Stimulated activated CD4-positive, alpha-beta T cell treated with anti-CD3 and anti-CD28 coated beads, Interleukin-4, amount 100 ng/mL, for 24 hours (primary cell): ENCODE results near the gene PPP1R18.
A peak's percentile ranks its signal among the peaks of the same experiment; 100 is the strongest.
"Not testable (repeated sequence)": the region's sequence is repeated elsewhere in the genome, so short reads cannot be mapped to it uniquely, and the experiment has no call there.

Experiments
- DNase-seq: peaks from one replicate; pipeline ENCODE4 v3.0.0-alpha.2; 2020

The PPP1R18 gene

DNA sequence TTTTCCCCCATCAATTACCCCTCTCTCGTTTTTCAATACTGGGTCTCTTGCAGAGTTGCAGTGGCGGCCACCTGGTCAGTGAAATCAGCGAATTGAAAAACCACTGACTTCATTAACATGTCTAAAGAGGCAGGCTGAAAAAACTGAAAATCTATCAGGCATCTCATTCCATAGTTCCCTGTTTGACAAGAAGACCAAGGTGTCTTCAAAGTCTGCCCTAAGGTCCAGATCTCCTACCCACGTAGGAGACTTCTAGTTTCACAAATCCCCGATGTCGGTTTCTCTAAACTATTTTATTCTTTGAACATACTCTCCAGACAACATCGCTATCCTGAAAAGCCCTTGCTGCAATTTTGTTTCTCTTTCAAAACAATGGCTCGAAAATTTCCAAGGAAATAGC lies 32.9 kb upstream of the PPP1R18 start:
- DNase-seq: no peak

DNA sequence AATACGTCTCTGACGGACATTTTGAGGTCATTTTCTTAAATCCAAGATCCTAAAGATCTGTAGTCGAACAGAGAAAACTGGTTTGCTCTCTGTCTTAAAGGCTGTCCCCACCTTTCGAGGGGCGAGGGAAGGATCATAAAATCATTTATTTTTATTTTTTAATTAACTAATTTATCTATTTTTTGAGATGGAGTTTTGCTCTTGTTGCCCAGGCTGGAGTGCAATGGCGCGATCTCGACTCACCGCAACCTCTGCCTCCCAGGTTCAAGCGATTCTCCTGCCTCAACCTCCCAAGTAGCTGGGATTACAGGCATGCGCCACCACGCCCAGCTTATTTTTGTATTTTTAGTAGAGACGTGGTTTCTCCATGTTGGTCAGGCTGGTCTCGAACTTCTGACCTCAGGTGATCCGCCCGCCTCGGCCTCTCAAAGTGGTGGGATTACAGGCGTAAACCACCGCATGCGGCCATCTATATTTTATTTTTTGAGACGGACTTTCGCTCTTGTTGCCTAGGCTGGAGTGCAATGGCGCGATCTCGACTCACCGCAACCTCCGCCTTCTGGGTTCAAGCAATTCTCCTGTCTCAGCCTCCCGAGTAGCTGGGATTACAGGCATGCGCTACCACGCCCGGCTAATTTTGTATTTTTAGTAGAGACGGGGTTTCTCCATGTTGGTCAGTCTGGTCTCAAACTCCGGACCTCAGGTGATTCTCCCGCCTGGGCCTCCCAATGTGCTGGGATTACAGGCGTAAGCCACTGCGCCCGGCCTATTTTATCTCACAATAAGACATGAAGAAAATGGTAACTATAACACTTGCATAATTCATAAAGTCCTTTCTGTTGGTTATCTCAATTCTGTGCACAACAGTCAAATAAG lies 31.6 kb upstream of the PPP1R18 start:
- DNase-seq: not testable (repeated sequence)

- DNase-seq: peak; percentile 99
These were observed 30.8 kb upstream of the PPP1R18 start, which contains the start of gene MDC1 for GRCh38 chr6:30717129-30717844. Gene MDC1, minus strand, starts transcription at chr6:30717281. Its CDS starts 2,106 bp downstream, at chr6:30715175.

DNA sequence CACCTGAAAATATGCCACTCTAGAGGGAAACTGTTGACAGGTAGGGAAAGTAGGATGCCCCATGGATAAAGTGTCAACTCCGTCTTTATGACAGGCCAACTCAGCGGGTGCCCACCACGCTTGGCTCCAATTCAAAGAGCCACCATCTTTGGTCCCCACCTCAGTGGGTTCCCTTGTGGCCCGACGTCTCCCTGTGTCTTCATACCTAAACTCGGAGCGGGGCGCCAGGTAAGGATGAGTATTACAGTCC lies 30.4 kb upstream of the PPP1R18 start:
- no peak for DNase-seq

- no peak for DNase-seq
These were observed 27.8 kb upstream of the PPP1R18 start for GRCh38 chr6:30714263-30714662.

- no peak for DNase-seq
These were observed 26.0 kb upstream of the PPP1R18 start for GRCh38 chr6:30712441-30712945.

DNA sequence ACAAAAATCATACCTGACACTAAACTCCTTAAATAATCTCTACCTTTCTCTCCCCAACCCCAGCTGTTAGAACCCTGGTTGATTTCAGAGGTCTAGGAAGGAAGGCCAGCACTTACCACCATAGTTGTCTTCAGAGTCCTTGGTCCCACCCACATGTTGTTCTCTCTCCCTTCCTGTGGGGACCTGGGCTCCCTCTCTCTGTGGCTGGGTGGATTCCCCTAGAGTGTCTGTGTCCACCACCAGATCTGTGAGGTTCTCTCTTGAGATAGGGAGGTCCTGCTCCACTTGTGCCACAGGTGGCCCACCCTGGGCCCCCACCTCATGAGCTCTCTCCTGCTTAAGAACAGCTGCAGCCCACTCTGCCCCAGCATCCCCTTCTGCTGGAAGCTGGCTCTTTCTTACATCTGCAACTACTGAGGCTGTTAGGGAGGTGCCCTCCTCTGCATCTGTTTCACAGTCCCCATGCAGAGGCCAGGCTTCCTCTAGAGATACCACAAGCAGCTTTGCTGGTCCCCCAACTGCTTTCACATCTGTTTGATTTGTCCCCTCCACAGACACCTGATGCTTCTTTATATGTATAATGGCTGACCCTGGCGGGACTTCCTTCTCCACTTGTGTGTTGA lies 25.4 kb upstream of the PPP1R18 start:
- DNase-seq: no peak

DNA sequence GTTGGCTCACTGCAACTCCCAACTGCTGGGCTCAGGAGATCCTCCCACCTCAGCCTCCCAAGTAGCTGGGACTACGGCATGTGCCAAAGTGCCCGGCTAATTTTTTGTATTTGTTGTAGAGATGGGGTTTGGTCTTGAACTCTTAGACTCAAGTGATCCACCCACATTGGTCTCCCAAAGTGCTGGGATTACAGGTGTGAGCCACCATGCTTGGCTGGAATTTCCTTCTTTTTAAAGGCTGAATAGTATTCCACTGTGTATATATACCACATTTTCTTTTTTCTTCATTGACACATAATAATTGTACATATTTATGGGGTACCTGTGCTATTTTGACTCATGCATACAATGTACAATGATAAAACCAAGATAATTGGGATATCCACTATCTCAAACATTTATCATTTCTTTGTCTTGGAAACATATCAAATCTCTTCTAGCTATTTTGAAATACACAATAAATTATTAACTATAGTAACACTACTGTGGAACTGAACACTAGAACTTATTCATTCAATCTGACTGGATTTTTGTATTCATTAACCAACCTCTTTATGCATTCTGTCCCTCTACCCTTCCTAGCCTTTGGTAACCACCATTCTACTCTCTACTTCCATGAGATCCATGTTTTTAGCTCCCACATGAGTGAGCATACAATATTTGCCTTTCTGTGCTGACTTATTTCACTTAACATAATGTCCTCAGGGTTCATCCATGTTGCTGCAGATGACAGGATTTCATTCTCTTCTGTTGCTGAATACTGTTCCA lies 22.8 kb upstream of the PPP1R18 start:
- DNase-seq: no peak

GRCh38 chr6:30707281-30707850 lies 20.9 kb upstream of the PPP1R18 start:
- no peak for DNase-seq

GRCh38 chr6:30705620-30706019 lies 19.2 kb upstream of the PPP1R18 start:
- no peak for DNase-seq

- DNase-seq: no peak
These were observed 17.4 kb upstream of the PPP1R18 start for GRCh38 chr6:30703821-30704220.

GRCh38 chr6:30703011-30703410 lies 16.6 kb upstream of the PPP1R18 start:
- no peak for DNase-seq

GRCh38 chr6:30700340-30700739 lies 13.9 kb upstream of the PPP1R18 start:
- DNase-seq: no peak

GRCh38 chr6:30696432-30696831 lies 10.0 kb upstream of the PPP1R18 start:
- no peak for DNase-seq

DNA sequence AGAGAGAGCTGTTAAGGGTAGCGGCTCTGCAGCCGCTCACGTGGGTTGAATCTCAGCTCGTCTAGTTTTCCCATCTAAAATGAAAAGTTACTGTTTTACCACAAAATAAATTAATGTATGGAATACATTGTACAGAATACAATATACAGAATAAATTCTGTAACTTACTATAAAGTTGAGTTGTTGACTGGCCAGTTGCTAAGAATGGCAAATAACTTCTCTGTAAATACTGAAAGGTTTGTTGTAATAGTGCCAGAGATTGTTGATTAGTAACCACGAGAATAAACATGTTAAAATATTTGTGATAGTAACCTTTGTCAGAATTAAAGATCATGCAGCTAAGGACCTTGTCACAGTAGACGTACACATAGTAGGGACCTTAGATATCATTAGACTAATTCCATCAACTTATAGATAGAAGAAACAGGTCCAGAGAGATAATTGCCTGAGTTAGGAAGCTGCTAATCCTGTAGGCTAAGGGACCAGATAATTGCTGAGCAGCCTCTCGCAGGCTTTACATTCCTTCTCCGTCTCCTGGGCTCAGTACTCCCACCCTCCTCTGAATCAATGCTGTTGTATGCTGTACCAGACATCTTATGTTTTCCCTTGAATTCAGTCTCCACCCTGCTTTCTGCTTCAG lies 4.9 kb upstream of the PPP1R18 start:
- DNase-seq: no peak

DNA sequence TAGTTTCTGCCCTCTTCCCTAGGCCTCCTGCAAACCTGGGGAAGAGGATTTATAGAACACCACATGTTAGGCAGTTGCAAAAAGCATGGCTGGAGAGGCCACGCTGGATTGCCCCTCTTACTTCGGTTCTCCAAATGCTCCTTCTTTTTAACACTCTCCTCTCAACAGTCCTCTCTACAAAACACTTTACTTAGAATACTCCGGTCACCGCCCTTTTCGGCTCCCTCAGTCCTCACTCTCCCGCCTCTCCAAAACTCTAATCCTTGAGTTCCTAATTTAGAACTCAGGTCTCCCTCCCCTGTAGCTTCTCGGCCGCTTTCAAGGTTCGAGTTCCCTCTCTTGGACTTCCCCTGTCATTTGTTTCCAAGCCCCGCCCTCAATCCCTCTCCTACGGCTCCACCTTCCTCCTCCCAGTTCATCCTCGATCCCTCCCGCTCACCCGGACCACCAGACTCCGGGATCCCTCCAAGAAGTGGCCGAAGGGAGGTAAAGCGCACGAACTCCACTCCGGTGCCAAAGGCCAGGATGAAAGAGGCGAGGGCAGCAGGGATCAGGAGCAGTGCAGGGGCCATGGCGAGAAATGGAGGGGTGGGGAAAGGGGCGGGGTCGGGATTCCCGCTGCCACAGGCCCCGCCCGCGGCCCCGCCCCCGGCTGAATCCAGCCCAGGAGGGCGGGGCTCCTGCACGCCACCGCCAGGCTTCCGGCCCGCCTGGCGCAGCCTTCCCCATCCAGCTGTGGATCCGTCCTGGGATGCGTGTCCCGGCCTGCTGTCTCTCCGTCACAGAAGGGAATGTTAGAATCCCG lies 4.2 kb upstream of the PPP1R18 start, which contains the start of gene NRM:
TSS of gene NRM (minus strand) at position 582 of the 805 bp plus-strand sequence. CDS start at position 572, 10 bp downstream.
- DNase-seq: peak; percentile 76

DNA sequence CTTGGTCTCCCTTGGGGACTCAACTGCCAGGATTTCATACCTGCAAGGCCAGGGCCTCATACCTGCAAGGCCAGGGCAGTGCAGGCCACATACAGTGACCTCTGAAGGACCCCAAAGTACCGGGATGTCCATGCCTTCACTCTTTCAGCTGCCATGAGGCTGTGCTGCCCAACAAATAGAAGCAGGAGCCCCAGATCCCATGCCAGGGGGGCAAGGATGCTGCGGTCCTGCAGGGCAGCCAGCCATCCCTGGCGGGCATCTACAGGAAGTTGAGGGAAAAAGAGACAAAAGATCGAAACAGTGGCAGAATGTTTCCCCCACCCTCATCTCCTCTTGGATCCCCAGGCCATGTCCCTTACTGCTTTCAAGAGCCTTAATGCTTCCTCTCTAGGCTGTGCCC lies 3.5 kb upstream of the PPP1R18 start:
- no peak for DNase-seq

DNA sequence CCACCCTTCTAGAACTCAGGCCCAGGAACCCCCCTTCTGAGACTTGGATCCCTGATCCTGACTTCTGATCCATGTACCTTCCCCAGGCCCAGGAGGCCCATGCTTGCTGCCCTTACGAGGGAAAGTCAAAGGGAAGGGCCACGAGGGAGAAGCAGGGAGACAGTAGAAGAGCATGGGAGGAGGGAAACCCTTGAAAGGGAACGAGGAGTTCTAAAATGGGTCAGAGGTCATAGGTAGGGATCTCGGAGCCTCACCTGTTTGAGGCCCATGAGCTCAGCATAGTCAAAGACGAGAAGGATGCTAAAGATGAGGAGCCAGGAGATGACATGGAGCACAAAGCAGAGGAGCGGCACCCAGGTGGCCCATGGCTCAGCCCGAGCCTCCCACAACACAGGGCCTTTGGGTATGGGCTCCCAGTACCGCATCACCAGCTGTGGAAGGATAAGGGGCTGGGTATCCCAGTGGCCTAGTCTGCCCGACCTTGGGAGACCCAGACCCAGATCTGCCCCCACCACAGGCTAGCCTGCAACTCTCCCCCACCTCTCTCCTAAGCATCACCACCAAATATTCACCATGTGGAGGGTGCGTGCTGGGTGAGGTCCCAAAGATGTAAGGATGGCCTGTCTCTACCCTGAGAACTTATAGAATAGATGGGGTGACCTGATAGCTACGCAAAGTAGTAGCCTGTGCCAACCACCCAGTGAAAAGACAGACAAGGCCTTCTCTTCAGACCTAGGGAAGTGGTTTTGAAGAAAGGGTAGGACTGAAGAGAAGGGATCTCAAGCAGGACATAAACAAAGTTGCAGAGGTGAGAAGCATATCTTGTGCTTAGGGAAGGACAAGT lies 2.8 kb upstream of the PPP1R18 start:
- no peak for DNase-seq

DNA sequence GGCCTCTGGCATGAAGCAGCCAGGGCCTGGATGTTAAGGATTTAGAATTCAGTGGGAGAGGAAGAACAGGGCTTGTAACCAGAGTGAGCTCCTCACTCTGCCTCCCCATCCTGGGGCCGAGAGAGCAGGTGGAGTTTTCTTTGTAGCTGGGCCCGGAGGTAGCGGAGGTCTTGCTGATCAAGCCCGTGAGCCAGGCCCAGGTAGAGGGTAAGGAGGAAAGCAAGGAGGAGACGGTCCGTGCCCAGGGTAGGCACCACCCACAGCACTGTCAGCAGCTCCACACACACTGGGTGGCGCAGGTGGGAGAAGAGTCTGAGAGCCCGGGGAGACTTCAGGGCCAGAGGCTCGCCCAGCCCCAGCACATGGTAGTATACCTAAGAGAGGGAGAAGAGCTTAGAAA lies 2.1 kb upstream of the PPP1R18 start:
- DNase-seq: no peak
